PC-9 (cell line): ENCODE data around the gene CD4.

Experiments used
- EZH2 ChIP-seq: fragments of 200-600 bp; sonication (generic); IDR thresholded peaks from 2 replicates; pipeline ENCODE4 v1.8.0; 2017; ENCODE audit warnings: antibody characterized with exemption, low read depth
- TF ChIP-seq, protein P1 (sequence below): fragments of 200-600 bp; sonication (generic); conservative IDR thresholded peaks from 2 replicates; pipeline ENCODE4 v1.6.1; 2017; ENCODE audit warnings: mixed run types, antibody characterized with exemption, mild to moderate bottlenecking, moderate library complexity

DNA sequence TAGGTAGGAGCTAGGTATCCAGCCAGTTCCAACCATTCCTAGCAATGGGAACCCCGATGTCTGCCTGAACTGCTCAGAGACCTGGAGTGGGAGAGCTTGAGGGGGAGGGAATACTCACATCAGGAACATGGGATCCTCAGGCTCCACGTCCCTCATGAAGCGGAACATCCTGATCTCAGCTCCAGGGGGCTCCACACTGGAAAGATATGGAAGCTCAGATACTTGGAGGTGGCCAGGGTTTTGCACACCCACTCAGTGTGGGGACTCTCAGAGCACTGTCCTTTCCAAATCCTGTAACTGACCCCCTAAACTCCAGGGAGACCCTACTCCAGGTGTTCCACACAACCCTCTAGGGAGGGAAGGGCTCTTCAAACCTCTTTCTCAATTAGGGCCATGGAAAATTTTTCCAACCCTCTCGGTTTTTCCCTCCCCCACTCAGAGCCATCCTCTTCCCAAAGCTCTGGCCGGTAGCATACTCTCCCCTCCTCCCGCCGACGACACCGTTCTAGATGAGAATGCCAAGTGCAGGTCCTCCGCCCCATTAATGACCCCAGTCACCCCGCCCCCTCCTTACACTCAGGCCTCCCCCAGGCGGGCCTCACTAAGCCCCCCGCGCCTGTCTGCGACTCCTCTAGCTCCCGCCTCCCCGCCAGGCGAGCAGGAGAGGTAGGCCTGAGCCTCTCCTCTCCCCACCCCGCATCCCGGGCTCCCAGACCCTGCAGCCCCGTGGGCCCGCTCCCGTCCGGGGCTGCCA, 37.0 kb upstream of the CD4 start:
- TF ChIP-seq, protein P1, sequence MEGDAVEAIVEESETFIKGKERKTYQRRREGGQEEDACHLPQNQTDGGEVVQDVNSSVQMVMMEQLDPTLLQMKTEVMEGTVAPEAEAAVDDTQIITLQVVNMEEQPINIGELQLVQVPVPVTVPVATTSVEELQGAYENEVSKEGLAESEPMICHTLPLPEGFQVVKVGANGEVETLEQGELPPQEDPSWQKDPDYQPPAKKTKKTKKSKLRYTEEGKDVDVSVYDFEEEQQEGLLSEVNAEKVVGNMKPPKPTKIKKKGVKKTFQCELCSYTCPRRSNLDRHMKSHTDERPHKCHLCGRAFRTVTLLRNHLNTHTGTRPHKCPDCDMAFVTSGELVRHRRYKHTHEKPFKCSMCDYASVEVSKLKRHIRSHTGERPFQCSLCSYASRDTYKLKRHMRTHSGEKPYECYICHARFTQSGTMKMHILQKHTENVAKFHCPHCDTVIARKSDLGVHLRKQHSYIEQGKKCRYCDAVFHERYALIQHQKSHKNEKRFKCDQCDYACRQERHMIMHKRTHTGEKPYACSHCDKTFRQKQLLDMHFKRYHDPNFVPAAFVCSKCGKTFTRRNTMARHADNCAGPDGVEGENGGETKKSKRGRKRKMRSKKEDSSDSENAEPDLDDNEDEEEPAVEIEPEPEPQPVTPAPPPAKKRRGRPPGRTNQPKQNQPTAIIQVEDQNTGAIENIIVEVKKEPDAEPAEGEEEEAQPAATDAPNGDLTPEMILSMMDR: no peak; the same call in 1 of the 2 replicates
- no peak for TF ChIP-seq EZH2
